Kasumi-1 (cell line): ENCODE measurements around the gene ZNF836.

Source experiments
- DNase-seq, 2 experiments: peaks; one replicate each; lab custom pipeline; 2025; lab: John Stamatoyannopoulos, UW

The ZNF836 gene

DNA sequence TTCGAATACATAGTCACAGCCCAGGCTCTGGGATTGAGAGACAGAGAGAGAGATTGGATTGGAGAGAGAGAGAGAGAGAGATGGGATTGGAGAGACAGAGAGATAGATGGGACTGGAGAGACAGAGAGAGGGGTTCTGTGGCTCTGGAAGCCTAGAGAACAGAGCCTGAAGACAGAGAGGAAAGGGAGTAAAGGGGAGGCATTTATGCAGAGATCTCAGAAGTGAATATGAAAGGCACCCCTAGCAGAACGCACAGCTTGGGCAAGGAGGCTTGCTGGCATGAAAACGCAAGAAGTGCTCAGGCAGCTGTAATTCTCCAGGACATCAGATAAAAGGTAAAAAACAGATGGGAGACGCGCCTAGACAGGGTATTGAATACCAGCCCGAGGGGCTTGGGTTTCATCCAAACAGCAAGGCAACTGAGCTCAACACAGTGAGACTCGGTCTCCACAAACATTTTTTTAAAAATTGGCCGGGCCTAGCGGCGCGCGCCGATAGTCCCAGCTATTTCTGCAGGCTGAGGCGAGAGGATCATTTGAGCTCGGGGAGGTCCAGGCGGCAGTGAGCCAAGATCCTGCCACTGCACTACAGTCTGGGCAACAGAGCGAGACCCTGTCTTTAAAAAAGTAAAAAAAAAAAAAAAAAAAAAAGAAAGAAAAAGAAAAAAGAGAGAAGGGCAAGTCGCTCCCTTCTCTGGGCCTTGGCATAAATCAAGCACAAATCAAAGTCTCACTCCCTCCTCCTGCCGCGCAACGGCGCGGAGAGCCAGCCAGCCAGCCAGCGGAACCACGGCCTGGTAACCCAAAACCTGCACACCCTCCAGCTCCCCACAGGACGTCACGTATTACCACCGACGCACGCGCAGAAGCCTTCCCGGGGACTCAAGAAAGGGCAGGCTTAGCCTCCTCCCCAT lies 17.7 kb upstream of the ZNF836 start:
- no peak for DNase-seq

DNA sequence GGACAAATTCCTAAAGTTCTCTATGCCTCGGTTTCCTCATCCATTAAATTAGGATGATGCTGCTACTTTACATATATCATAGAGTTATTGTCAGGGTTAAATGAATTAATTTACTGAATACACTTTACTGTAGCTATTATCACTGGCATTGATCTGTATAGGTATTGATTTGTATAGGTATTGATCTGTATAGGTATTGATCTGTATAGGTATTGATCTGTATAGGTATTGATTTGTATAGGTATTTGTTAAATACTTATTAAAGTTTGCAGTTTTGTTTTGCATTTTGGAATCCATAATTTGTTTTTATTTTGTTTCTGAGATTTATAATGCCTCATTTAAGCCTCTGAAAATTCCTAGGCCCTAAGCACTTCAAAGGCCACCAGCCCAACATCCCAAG lies 16.0 kb upstream of the ZNF836 start:
- no peak for DNase-seq

DNA sequence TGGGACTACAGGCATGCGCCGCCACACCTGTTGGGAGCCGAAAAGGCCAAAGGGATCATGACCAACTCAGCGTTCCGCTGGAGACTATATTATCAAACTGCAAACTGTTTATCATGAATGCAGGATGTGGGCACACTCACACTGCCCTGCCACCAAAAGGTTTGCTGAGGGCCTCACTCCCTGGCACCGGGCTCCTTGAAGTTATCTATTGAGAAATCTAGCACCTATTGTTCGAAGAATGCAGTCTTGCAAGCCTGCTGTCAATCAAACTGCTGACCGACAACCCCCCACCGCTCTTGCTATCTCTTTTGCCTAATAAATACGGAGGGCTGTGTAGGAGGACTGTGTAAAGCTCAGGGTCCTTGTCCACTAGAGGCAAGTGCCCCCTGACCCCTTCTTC lies 5.2 kb upstream of the ZNF836 start:
- DNase-seq = no peak

DNA sequence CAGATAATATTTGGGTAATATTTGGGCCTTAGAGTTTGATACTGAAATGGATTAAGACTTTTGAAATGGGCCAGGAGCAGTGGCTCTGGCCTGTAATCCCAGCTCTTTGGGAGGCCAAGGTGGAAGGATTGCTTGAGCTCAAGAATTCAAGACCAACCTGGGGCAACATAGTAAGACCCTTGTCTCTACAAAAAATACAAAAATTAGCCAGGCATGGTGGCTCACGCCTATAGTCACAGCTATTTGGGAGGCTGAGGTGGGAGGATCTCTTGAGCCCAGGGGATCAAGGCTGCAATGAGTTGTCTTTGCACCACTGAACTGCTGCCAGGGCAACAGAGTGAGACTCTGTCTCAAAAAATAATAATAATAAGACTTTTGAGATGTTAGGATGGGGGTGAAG lies 926 bp upstream of the ZNF836 start:
- no peak for DNase-seq

DNA sequence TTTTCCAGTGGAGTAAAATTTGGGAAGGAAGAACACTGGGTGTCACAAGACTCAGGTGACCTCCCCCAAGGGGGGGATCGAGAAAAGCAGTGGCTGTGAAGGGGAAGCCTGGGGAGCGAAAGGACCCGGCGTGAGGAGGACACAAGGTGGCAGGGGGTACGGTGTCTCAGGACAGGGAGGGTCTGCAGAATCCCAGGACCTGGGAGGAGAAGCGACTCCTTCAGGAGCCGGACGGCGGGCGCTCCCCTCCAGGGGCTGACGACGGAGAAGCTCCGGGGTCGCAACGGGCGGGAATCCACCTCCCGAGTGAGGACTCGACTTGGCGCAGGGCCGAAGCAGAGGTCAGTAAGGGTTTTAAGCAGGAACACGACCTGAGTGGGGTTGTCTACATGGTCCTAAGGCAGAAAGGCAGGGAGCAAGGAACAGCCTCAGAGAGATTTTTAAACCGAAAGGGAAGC lies 529 bp downstream of the ZNF836 start:
- DNase-seq = no peak

DNA sequence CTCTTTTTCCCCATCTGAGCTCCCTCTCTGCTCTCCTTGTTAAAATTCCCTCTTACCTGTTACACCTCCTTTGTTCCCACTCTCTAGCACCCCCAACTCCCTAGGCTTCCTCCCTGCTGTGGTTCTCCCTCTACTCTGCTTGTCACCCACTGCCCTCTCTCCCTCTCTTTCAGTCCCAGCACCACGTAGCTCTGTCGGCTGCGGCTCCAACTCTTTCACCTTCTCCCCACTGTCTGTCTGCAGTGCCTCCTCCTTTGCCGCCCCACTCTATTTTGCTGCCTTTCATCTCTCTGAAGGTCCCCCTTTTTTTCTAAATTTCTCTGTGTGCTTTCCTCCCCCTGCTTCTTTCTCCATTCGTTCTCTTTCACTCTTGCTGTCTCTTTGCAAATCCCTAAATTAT lies 1.1 kb downstream of the ZNF836 start:
- DNase-seq = no peak

DNA sequence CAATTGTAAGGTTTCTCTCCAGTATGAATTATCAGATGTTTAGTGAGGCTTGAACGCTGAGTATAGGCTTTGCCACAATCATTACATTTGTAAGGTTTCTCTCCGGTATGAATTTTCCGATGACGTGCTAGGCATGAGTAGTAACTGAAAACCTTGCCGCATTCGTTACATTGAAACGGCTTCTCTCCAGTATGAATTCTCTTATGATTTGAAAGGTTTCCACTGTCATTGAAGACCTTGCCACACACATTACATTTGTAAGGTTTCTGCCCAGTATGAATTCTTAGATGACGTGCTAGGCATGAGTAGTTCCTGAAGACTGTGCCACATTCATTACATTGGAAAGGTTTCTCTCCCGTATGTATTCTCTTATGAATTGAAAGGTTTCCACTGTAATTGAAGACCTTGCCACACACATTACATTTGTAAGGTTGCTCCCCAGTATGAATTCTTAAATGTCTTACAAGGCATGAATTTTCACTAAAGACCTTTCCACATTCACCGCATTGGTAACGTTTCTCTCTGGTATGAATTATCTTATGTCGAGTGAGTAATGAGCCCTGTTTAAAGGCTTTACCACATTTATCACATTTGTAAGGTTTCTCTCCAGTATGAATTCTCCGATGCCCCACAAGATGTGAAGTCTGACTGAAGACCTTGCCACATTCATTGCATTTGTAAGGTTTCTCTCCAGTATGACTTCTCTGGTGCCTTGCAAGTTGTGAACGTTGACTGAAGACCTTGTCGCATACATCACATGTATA lies 15.6 kb downstream of the ZNF836 start:
- DNase-seq = no peak

DNA sequence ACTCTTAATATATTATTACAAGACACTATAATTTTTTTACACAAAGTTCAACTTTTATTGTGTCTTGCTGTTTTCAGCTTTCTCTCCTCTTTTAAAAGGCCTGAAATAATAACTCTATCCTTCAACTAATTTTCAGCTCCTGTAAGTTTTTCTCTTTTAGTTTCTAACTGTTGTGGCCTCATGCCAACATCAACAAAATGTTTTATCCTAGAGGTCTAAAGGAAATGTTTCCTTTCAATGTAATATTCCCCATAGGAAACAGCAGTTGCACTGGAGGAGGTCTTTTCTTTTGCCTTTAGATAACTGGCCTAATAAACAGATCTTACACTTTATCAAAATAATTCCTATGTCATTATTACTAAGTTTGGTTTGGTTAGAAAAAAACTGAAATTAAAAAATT lies 23.2 kb downstream of the ZNF836 start:
- no peak for DNase-seq

DNA sequence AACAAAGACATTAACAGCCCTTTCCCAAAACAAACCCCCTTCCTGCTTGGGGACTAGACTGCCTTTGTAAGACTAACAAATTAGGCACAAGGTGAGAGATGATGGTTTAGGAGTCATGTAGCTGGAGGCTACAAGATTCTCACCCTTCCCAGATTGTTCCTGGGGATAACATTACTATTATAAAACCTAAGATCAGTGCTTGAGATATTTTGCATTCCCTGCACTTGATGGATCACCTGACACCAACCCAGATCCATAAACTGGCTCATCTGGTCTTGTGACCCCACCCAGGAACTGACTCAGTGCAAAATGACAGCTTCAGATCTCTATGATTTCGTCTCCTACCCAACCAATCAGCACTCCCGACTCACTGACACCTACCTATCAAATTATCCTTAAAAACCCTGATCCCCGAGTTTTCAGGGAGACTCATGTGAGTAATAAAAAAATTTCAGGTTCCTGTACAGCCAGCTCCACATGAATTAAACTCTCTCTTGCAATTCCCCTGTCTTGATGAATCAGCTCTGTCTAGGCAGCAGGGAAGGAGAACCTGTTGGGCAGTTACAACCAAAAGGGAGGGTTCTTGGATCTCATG lies 29.3 kb downstream of the ZNF836 start:
- no peak for DNase-seq

DNA sequence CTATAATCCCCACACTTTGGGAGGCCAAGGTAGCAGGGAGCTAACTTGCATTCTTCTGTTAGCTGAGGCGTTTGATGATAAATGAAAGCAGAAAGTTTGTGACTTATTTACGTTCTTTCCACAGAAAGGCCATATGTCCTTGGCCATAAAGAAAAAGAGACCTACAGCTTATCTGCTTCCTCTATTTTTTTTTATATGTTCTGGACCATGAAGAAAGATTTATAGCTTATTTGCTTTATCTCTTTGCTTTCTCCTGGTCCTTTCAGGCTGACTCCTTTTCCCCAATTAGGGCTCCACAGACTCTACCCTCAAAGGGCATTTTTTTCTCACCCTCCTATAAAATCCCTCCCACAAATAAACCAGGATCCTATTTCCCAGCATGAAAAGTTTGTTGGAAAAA lies 30.2 kb downstream of the ZNF836 start:
- no peak for DNase-seq

DNA sequence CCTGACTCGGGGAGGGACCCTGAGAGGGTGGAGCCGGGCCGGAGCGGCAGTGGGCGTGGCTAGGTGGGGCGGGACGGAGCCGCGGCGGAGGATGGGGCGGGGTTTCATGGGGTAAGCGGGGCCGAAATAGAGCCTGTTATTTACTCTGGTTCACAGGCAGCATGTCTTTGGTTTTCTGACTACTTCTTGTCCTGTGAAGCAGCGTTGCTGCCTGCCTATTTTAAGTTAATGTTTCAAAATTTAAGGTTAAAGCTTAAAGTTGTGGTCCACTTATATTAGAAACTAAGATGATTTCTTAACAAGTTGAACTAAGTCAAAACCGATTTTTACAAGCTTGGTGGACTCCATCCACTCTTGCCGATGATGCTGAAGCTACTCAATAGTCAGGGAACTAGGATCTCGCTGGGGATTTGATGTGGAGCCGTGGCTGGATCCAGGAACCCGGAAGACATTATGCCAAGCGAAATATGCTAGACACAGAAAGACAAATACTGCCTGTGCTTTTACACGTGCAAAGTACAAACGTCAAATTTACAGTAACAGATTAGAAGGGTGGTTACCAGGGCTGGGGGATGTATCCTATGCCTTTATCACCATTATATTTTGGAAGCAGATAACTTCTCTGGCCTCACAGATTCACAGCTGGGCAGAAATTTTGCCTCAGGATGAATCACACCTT lies 31.2 kb downstream of the ZNF836 start:
- no peak for DNase-seq

DNA sequence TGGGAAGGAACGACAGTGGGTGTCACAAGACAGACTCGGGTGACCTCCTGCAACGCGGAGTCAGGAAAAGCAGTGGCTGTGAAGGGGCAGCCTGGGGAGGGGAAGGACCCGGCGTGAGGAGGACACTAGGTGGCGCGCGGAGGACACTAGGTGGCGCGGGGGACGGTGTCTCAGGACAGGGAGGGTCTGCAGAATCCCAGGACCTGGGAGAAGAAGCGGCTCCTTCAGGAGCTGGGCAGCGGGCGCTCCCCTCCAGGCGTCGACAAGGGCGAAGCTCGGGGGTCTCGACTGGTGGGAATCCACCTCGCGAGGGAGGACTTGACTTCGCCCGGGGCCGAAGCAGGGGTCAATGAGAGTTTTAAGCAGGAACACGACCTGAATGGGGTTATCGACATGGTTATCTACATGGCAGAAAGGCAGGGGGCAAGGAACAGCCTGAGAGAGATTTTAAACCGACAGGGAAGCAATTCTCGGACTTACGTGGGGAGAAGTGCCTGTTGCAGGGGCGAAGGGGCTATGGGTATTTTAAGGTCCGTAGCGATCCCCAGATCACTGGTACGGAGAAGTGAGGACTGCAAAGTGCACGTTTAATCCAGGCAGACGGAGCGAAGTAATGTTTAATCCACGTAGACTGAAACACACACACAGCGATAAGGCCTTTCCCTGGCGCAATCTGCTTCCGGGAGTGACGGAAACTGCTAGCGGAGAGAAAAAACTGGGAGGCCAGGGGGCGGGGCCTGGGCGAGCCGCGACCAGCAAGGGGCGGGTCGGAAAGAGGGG lies 32.0 kb downstream of the ZNF836 start, which contains the start of gene ZNF616:
TSS of gene ZNF616 (minus strand) at position 687 of the 780 bp plus-strand sequence. CDS start 9,426 bp downstream, outside the sequence.
- peak; percentile 86 to 92 for DNase-seq

DNA sequence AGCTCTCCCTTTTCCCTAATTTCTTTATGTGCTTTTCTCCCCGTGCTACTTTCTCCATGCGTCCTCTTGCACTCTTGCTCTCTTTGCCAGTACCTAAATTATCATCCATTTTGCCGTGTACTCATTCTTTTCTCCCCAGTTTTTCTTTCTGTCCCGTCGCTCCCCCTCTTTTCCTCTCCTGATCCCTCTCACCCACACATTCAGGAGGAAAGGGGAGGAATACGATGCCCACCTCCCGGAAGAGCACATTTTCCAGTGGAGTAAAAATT lies 32.5 kb downstream of the ZNF836 start:
- DNase-seq = no peak

DNA sequence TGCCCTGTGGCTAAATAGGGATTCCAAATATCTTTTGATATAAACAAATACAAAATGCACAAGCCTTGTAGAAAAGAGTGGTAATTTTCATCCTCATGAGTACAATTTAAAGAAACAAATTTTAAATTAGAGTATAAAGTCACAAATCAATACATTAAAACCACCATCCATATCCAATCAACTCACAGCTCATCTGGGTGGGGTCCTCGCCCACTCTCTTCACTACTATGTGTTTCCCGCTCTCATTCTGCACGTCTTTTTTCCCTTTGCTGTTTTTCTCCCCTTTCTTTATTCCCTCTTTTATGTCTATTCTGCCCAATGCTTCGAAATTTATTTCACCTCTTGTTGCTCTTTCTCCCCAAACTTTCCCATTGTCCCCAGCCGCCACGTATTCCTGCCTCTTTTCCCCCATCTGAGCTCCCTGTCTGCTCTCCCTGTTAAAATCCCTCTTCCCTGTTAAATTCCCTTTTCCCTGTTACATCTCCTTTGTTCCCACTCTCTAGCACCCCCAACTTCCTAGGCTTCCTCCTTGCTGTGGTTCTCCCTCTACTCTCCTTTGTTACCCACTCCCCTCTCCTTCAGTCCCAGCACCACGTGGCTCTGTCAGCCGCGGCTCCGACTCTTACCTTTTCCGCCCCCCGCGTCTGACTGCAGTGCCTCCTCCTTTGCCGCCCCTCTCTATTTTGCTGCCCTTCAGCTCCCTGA lies 33.0 kb downstream of the ZNF836 start:
- peak; percentile 69 to 74 for DNase-seq

DNA sequence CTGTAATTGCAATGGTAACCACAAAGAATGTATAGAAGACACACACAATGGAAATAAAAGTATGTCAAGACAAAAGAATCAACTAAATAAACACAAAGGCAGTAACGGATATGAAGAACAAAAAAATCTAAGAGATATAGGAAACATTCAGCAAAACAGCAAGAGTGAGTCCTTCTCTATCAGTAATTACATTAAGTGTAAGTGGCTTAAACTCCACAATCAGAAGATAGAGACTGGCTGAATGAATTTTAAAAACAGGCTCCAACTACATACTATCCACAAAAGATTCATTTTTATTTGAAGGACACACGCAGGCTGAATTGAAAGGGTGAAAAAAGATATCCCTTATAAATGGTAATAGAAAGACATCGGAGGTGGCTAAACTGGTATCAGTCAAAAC lies 51.1 kb downstream of the ZNF836 start:
- DNase-seq = no peak

DNA sequence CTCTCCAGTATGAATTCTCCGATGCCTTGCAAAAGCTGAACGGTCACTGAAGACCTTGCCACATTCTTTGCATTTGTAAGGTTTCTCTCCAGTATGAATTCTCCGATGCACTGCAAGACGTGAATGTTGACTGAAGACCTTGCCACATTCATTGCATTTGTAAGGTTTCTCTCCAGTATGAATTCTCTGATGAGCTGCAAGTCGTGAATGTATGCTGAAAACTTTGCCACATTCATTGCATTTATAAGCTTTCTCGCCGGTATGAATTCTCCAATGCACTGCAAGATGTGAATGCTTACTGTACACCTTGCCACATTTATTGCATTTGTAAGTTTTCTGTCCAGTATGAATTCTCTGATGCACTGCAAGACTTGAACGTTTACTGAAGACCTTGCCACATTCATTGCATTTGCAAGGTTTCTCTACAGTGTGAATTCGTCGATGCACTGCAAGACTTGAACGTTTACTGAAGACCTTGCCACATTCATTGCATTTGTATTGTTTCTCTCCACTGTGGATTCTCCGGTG lies 55.8 kb downstream of the ZNF836 start:
- DNase-seq = no peak

DNA sequence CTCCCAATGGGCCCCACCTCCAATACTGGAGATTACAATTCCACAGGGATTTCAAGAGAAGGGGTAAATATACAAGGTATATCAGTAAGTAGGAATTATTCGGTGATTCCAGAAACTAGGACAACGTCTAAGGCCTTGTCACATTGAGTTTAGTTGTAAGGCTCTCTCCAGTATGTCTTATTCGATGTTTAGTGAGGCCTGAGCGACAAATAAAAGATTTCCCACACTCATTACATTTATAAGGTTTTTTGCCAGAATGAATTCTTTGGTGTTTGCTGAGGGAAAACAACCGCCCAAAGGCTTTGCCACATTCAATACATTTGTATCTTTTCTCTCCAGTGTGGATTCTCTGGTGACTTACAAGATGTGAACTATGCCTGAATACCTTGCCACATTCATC lies 56.7 kb downstream of the ZNF836 start:
- no peak for DNase-seq

DNA sequence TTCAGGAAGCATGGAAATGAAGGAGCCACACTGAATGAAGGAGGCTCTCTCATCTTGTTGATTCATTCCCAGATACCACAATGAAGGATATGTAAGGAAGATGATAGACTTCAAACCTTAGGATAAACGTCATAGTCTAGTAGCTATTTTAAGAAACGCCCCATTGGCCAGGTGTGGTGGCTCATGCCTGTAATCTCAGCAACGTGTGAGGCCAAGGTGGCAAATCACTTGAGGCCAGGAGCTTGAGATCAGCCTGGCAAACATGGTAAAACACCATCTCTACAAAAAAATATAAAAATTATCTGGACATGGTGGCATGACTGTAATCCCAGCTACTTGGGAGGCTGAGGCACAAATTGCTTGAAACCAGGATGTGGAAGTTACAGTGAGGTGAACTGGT lies 58.8 kb downstream of the ZNF836 start:
- DNase-seq = no peak

DNA sequence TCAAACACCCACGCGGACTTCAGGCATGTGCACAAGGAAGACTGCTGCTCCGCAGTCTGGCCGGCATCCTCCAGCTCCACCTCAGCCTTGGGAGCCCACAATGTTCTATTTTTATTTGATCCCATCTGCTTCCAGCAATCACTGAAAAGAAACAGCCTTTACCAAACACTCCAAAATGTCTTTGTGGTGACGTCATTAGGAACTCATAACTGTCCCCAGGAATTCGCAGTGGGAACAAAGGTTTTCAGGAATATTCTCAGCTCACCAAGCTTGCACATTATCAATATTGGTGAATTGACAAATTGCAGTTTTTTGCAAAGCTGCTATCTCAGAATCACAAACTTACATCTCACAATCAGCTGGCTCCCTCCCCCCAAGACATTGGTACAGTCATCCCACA lies 60.6 kb downstream of the ZNF836 start:
- no peak for DNase-seq
